Large intestine (tissue), 3 donors: ENCODE measurements around the gene SLC66A3. TPM values are rescaled to one million over a fixed set of nuclear protein-coding genes. Genes with fewer than 3 reads are reported as not detected.

Experiments
- DNase-seq, 2 donors: peaks; one replicate each; pipeline versions ENCODE4 v3.0.0 to v3.0.0-alpha.2; 2013
- H3K27ac ChIP-seq: one replicate; pipeline ENCODE4 v1.5.1; 2013; ENCODE audit warnings: low read length
- H3K27me3 ChIP-seq: 2 replicates; pipeline ENCODE4 v1.6.1; 2013; ENCODE audit warnings: low read length; ENCODE audit not compliant: control insufficient read depth, insufficient read depth
- H3K36me3 ChIP-seq: 2 replicates; pipeline ENCODE4 v1.6.1; 2013; ENCODE audit warnings: low read length; ENCODE audit not compliant: control insufficient read depth, insufficient read depth
- H3K4me1 ChIP-seq: one replicate; pipeline ENCODE4 v1.6.1; 2013; ENCODE audit warnings: low read length; ENCODE audit not compliant: control insufficient read depth, insufficient read depth
- H3K4me3 ChIP-seq: one replicate; pipeline ENCODE4 v1.5.1; 2013; ENCODE audit warnings: low read length
- H3K9me3 ChIP-seq: one replicate; pipeline ENCODE4 v1.6.1; 2013; ENCODE audit warnings: mild to moderate bottlenecking, low read depth, low read length, moderate library complexity; ENCODE audit not compliant: control insufficient read depth
- WGBS: methylation state at CpG from one replicate; pipeline ENCODE4 v1.1.5; 2013; ENCODE audit warnings: low lambda C conversion rate; ENCODE audit not compliant: insufficient coverage; 5-methylcytosine and 5-hydroxymethylcytosine counted together
- polyA plus RNA-seq: library from polyadenylated mRNA; unstranded; fragments of 120-200 nt; gene quantifications from one replicate; pipeline ENCODE4 v1.2.1, GENCODE V29; 2013

The SLC66A3 gene
- polyA plus RNA-seq, 1 donor, result 13.3 TPM

GRCh38 chr2:11123856-11124759 lies 31.2 kb upstream of the SLC66A3 start:
- DNase-seq, result peak; percentile 39 to 47
- 0% methylated on average over 1 of the region's 41 CpGs for WGBS
- H3K4me1 ChIP-seq, result no peaks in the 10 kb centered on the region

GRCh38 chr2:11124760-11125068 lies 30.6 kb upstream of the SLC66A3 start:
- DNase-seq, result no peak
- WGBS, result no CpG with 5 or more reads among the region's 3 CpGs
- H3K4me3 ChIP-seq, result no peak overlapping the region
- H3K4me1 ChIP-seq, result no peaks in the 10 kb centered on the region
- no peaks in the 10 kb centered on the region for H3K36me3 ChIP-seq
- H3K27me3 ChIP-seq, result peaks cover 5% of the 10 kb centered on the region
- H3K27ac ChIP-seq, result no peak overlapping the region
- H3K9me3 ChIP-seq, result no peaks in the 10 kb centered on the region

More at GRCh38 chr2:11123856-11124759, 31.2 kb upstream of the SLC66A3 start:
- no peaks in the 10 kb centered on the region for H3K36me3 ChIP-seq
- no peak overlapping the region for H3K4me3 ChIP-seq
- H3K27me3 ChIP-seq, result peaks cover 5% of the 10 kb centered on the region
- no peak overlapping the region for H3K27ac ChIP-seq
- no peaks in the 10 kb centered on the region for H3K9me3 ChIP-seq

- H3K27ac ChIP-seq, result no peak overlapping the region
- DNase-seq, result no peak
These were observed 27.5 kb upstream of the SLC66A3 start for GRCh38 chr2:11127761-11128160.

GRCh38 chr2:11128243-11128951 lies 26.9 kb upstream of the SLC66A3 start:
- no peaks in the 10 kb centered on the region for H3K9me3 ChIP-seq
- no peak overlapping the region for H3K27ac ChIP-seq
- no peaks in the 10 kb centered on the region for H3K36me3 ChIP-seq
- DNase-seq, result peak in 1 of 2 donors; percentile 22
- H3K27me3 ChIP-seq, result peaks cover 5% of the 10 kb centered on the region
- H3K4me1 ChIP-seq, result peaks cover 16% of the 10 kb centered on the region
- no peak overlapping the region for H3K4me3 ChIP-seq
- no CpG with 5 or more reads among the region's 11 CpGs for whole genome bisulfite sequencing

More at GRCh38 chr2:11127761-11128160, 27.5 kb upstream of the SLC66A3 start:
- 80% methylated on average over 2 of the region's 5 CpGs for WGBS
- H3K36me3 ChIP-seq, result no peaks in the 10 kb centered on the region
- H3K4me3 ChIP-seq, result no peak overlapping the region
- H3K27me3 ChIP-seq, result peaks cover 5% of the 10 kb centered on the region
- H3K9me3 ChIP-seq, result no peaks in the 10 kb centered on the region
- peaks cover 13% of the 10 kb centered on the region for H3K4me1 ChIP-seq

GRCh38 chr2:11129598-11130449 lies 25.4 kb upstream of the SLC66A3 start:
- Histone ChIP-seq H3K4me3 (peak overlapping the region; percentile 42), H3K4me1 (peaks cover 21% of the 10 kb centered on the region), H3K27ac (no peak overlapping the region), H3K27me3 (peaks cover 5% of the 10 kb centered on the region), H3K9me3 (no peaks in the 10 kb centered on the region), H3K36me3 (no peaks in the 10 kb centered on the region)
- no CpG with 5 or more reads among the region's 46 CpGs for WGBS
- DNase-seq, result peak; percentile 66 to 86

DNA sequence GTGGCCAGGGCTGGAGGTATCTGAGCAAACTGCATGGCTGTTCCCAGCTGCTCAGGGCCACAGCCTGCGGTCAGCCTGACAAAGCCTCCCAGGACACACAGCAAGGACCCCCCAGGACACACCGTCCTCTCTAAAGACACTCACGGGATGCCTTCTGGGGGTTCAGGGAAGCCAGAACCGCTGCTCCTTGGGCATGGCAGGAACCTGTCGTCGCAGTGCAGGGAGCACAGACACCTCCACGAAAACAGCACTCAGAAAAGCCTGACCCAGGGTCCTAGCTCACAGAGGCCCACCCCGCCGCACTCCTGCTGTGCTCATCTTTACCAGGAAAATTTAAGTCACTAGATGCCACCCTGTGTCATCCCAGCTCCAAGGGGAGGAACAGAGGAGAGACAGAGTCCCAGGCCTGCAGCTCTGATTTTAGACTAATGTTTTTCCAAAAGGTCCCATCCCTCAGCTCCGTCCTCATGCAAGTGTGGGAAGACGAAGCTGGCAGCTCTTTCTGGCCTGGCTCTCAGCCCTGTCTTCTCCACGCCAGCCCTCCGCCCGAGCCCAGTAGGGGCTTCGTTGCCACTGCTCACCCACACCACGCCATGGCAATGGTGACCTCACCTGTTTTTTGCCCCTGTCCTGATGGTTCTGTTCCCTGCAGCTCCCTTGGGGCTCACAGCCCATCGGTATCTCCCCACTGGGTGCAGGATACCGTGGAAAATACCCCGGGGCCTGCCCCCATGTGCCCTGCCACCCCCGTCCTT lies 23.9 kb upstream of the SLC66A3 start:
- Histone ChIP-seq H3K4me1 (peaks cover 21% of the 10 kb centered on the region), H3K27ac (no peak overlapping the region), H3K9me3 (no peaks in the 10 kb centered on the region), H3K4me3 (no peak overlapping the region), H3K27me3 (peaks cover 7% of the 10 kb centered on the region), H3K36me3 (no peaks in the 10 kb centered on the region)
- DNase-seq, result no peak
- no CpG with 5 or more reads among the region's 20 CpGs for WGBS

- H3K27ac ChIP-seq, result no peak overlapping the region
- H3K36me3 ChIP-seq, result no peaks in the 10 kb centered on the region
- DNase-seq, result no peak
- H3K9me3 ChIP-seq, result no peaks in the 10 kb centered on the region
- WGBS, result no CpG with 5 or more reads among the region's 19 CpGs
- peaks cover 7% of the 10 kb centered on the region for H3K27me3 ChIP-seq
- peaks cover 21% of the 10 kb centered on the region for H3K4me1 ChIP-seq
- H3K4me3 ChIP-seq, result no peak overlapping the region
These were observed 23.1 kb upstream of the SLC66A3 start for GRCh38 chr2:11132036-11132671.

- no peaks in the 10 kb centered on the region for H3K9me3 ChIP-seq
- H3K4me1 ChIP-seq, result peaks cover 21% of the 10 kb centered on the region
- peak overlapping the region; percentile 54 for H3K4me3 ChIP-seq
- peaks cover 7% of the 10 kb centered on the region for H3K27me3 ChIP-seq
- no peaks in the 10 kb centered on the region for H3K36me3 ChIP-seq
- WGBS, result no CpG with 5 or more reads among the region's 25 CpGs
- H3K27ac ChIP-seq, result no peak overlapping the region
- DNase-seq, result peak in 1 of 2 donors; percentile 41
These were observed 21.9 kb upstream of the SLC66A3 start for GRCh38 chr2:11133238-11133935.

DNA sequence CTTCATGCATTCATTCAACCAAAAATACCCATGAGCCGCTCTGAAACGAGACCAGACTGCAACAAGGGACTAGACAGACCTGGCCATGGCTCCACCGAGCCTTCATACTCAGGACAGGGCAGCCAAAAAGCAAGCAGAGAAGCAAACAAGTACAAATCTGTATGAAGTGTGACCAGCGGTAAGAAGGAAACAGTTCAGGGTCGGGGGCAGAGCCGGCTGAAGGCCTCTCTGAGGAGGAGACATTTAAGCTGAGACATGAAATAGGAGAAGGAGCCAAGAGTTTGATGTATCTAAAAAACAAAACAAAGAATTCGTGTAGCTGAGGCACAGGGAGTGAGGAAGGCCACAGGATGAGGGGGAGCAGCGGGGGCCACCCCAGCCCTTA lies 21.3 kb upstream of the SLC66A3 start:
- no CpG with 5 or more reads among the region's 8 CpGs for WGBS
- DNase-seq, result peak in 1 of 2 donors; percentile 6
- Histone ChIP-seq H3K9me3 (no peaks in the 10 kb centered on the region), H3K27ac (no peak overlapping the region), H3K36me3 (no peaks in the 10 kb centered on the region), H3K4me1 (peaks cover 21% of the 10 kb centered on the region), H3K27me3 (peaks cover 7% of the 10 kb centered on the region), H3K4me3 (peak overlapping the region; percentile 54)
